GM23338 (cell line): Measurements from ENCODE around the gene CDC25C.

Experiments
- EZH2 ChIP-seq: fragments of 200-600 bp; sonication (generic); IDR thresholded peaks from one replicate; pipeline ENCODE4 v1.8.0; 2017; ENCODE audit warnings: antibody characterized with exemption, mild to moderate bottlenecking, low read depth; ENCODE audit not compliant: unreplicated experiment
- EZH2phosphoT487 ChIP-seq: fragments of 200-600 bp; sonication (generic); IDR thresholded peaks from one replicate; pipeline ENCODE4 v1.8.1; 2018; ENCODE audit warnings: antibody characterized with exemption; ENCODE audit not compliant: unreplicated experiment
- JUNB ChIP-seq: IDR thresholded peaks from one replicate; pipeline ENCODE4 v1.6.1; 2016; ENCODE audit warnings: antibody characterized with exemption; ENCODE audit not compliant: unreplicated experiment
- POLR2AphosphoS5 ChIP-seq: IDR thresholded peaks from 2 replicates; pipeline ENCODE4 v1.6.1; 2016; ENCODE audit warnings: antibody characterized with exemption, low read depth
- ZNF114 ChIP-seq: fragments of 250-450 bp; sonication (Bioruptor Pico); IDR thresholded peaks from 2 replicates; pipeline ENCODE4 v1.5.0; 2020; ENCODE audit warnings: mild to moderate bottlenecking, moderate library complexity
- TF ChIP-seq, protein P1 (sequence below), 2 experiments: fragments of 200-600 bp in 1 of 2; sonication (generic) in 1 of 2; conservative IDR thresholded peaks; 2 replicates each; pipeline versions ENCODE4 v1.5.1 to v1.6.1; 2016 to 2017; ENCODE audit warnings: antibody characterized with exemption in 2 of 2, low read depth in 2 of 2, mild to moderate bottlenecking in 2 of 2, moderate library complexity in 1 of 2
- TF ChIP-seq, protein P2 (sequence below): IDR thresholded peaks from one replicate; pipeline ENCODE4 v1.6.1; 2018; ENCODE audit warnings: antibody characterized with exemption; ENCODE audit not compliant: unreplicated experiment

DNA sequence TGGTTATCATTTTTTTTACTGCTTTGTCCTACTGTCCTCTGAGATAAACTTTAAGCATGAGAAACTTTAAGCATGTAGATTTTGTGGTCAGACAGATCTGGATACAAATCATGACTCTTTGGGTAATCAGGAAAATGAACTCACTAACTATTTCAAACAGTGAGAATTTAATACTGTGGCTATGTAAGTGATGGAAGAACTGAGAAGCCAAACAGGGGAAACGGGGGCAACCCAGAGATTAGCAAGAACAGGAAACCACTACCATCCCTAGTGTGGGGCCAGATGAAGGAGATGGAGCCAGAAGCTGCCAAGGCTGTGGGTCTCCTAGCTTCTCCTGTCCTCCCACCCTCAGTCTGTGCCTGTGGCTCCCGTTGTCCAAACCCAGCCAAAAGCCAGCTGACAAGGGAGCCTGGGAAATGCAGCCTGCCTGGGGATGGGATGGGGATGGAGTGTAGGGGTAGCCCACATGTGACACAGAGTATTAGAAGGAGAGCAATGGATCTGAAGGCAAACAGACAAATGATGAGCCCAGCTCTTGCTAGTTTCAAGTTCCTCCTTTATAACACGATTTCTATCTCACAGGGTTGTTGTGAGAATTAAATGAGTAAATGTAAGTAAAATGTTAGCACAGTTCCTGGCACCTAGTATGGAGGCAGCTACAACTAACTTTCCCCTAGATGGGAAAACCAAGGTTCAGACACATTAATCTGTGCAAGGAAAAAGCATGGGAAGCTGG lies 90.8 kb downstream of the CDC25C start:
- TF ChIP-seq, protein P1, sequence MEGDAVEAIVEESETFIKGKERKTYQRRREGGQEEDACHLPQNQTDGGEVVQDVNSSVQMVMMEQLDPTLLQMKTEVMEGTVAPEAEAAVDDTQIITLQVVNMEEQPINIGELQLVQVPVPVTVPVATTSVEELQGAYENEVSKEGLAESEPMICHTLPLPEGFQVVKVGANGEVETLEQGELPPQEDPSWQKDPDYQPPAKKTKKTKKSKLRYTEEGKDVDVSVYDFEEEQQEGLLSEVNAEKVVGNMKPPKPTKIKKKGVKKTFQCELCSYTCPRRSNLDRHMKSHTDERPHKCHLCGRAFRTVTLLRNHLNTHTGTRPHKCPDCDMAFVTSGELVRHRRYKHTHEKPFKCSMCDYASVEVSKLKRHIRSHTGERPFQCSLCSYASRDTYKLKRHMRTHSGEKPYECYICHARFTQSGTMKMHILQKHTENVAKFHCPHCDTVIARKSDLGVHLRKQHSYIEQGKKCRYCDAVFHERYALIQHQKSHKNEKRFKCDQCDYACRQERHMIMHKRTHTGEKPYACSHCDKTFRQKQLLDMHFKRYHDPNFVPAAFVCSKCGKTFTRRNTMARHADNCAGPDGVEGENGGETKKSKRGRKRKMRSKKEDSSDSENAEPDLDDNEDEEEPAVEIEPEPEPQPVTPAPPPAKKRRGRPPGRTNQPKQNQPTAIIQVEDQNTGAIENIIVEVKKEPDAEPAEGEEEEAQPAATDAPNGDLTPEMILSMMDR (conservative IDR thresholded peaks at IDR 0.05; ENCODE audit: low read depth in 2 of 2) = no peak
- TF ChIP-seq POLR2AphosphoS5 = no peak
- no peak for TF ChIP-seq JUNB
- TF ChIP-seq ZNF114 (CRISPR knock-in tag) = no peak
- TF ChIP-seq, protein P2, sequence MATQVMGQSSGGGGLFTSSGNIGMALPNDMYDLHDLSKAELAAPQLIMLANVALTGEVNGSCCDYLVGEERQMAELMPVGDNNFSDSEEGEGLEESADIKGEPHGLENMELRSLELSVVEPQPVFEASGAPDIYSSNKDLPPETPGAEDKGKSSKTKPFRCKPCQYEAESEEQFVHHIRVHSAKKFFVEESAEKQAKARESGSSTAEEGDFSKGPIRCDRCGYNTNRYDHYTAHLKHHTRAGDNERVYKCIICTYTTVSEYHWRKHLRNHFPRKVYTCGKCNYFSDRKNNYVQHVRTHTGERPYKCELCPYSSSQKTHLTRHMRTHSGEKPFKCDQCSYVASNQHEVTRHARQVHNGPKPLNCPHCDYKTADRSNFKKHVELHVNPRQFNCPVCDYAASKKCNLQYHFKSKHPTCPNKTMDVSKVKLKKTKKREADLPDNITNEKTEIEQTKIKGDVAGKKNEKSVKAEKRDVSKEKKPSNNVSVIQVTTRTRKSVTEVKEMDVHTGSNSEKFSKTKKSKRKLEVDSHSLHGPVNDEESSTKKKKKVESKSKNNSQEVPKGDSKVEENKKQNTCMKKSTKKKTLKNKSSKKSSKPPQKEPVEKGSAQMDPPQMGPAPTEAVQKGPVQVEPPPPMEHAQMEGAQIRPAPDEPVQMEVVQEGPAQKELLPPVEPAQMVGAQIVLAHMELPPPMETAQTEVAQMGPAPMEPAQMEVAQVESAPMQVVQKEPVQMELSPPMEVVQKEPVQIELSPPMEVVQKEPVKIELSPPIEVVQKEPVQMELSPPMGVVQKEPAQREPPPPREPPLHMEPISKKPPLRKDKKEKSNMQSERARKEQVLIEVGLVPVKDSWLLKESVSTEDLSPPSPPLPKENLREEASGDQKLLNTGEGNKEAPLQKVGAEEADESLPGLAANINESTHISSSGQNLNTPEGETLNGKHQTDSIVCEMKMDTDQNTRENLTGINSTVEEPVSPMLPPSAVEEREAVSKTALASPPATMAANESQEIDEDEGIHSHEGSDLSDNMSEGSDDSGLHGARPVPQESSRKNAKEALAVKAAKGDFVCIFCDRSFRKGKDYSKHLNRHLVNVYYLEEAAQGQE = no peak
- no peak for TF ChIP-seq EZH2
- no peak for TF ChIP-seq EZH2phosphoT487
